Esophagus (tissue), 2 donors: Measurements from ENCODE around the gene UBA6. TPM values are rescaled to one million over a fixed set of nuclear protein-coding genes. Genes with fewer than 3 reads are reported as not detected.

Experiments used
- H3K27ac ChIP-seq, 2 donors: one replicate each; pipeline ENCODE4 v1.5.1; 2013; ENCODE audit warnings: low read depth in 2 of 2, mild to moderate bottlenecking in 2 of 2, inconsistent platforms in 1 of 2, low read length in 1 of 2, moderate library complexity in 1 of 2
- H3K27me3 ChIP-seq, 2 donors: one replicate each; pipeline ENCODE4 v1.6.1; 2013; ENCODE audit warnings: low read length in 2 of 2, control low read depth in 1 of 2, mild to moderate bottlenecking in 1 of 2; ENCODE audit not compliant: insufficient read depth in 2 of 2, control insufficient read depth in 1 of 2
- H3K36me3 ChIP-seq, 2 donors: one replicate each; pipeline ENCODE4 v1.6.1; 2013; ENCODE audit warnings: low read length in 1 of 2; ENCODE audit not compliant: control insufficient read depth in 2 of 2, insufficient read depth in 2 of 2
- H3K4me1 ChIP-seq, 2 donors: one replicate each; pipeline ENCODE4 v1.6.1; 2013; ENCODE audit warnings: low read length in 1 of 2; ENCODE audit not compliant: control insufficient read depth in 2 of 2, insufficient read depth in 2 of 2
- H3K4me3 ChIP-seq, 2 donors: one replicate each; pipeline ENCODE4 v1.5.1; 2013; ENCODE audit warnings: low read length in 2 of 2, mild to moderate bottlenecking in 2 of 2, low read depth in 1 of 2, moderate library complexity in 1 of 2
- H3K9me3 ChIP-seq, 2 donors: one replicate each; pipeline ENCODE4 v1.6.1; 2013; ENCODE audit warnings: mild to moderate bottlenecking in 2 of 2, low read depth in 1 of 2, low read length in 1 of 2, moderate library complexity in 1 of 2; ENCODE audit not compliant: control insufficient read depth in 2 of 2, insufficient read depth in 1 of 2
- WGBS, 2 donors: extraction: QIAGEN DNeasy Blood & Tissue Kit; methylation state at CpG; one replicate each; pipeline ENCODE4 v1.1.7; 2013; 5-methylcytosine and 5-hydroxymethylcytosine counted together
- polyA plus RNA-seq, 2 donors: library from polyadenylated mRNA; stranded (reverse); fragments of 200-250 nt; gene quantifications; one replicate each; pipeline ENCODE4 v1.2.3, GENCODE V29; 2013
- donor health status: healthy with polysubstance abuse.
- donor health status: Bipolar disorder and iron deficiency.

The UBA6 gene
- polyA plus RNA-seq, 2 donors = 8.1 to 10.2 TPM

GRCh38 chr4:67604749-67605148 is 96.2 kb downstream of the UBA6 start:
- Histone ChIP-seq H3K9me3 (no peaks in the 10 kb centered on the region), H3K36me3 (no peaks in the 10 kb centered on the region), H3K27me3 (no peaks in the 10 kb centered on the region), H3K4me1 (no peaks in the 10 kb centered on the region), H3K27ac (no peak overlapping the region), H3K4me3 (no peak overlapping the region)
- 82 to 90% methylated on average over 3 of the region's 3 CpGs for WGBS, 2 donors

- whole genome bisulfite sequencing, 2 donors = 89 to 90% methylated on average over 2 of the region's 2 CpGs
- Histone ChIP-seq H3K27me3 (no peaks in the 10 kb centered on the region), H3K4me3 (no peak overlapping the region), H3K36me3 (no peaks in the 10 kb centered on the region), H3K9me3 (no peaks in the 10 kb centered on the region), H3K4me1 (no peaks in the 10 kb centered on the region), H3K27ac (no peak overlapping the region)
These were observed 97.0 kb downstream of the UBA6 start for GRCh38 chr4:67604029-67604381.

GRCh38 chr4:67603310-67604028 is 97.5 kb downstream of the UBA6 start:
- no peak overlapping the region for H3K27ac ChIP-seq

GRCh38 chr4:67593741-67594175 is 107.2 kb downstream of the UBA6 start:
- H3K4me3 ChIP-seq = no peak overlapping the region
- H3K27me3 ChIP-seq = no peaks in the 10 kb centered on the region
- H3K27ac ChIP-seq = no peak overlapping the region
- H3K4me1 ChIP-seq = no peaks in the 10 kb centered on the region
- WGBS, 2 donors = 67 to 76% methylated on average over 2 of the region's 2 CpGs
- H3K36me3 ChIP-seq = no peaks in the 10 kb centered on the region
- H3K9me3 ChIP-seq = no peaks in the 10 kb centered on the region

More at GRCh38 chr4:67603310-67604028, 97.5 kb downstream of the UBA6 start:
- Histone ChIP-seq H3K36me3 (no peaks in the 10 kb centered on the region), H3K27me3 (no peaks in the 10 kb centered on the region), H3K4me3 (no peak overlapping the region), H3K4me1 (no peaks in the 10 kb centered on the region), H3K9me3 (no peaks in the 10 kb centered on the region)
- 77 to 79% methylated on average over 2 of the region's 2 CpGs for WGBS, 2 donors

- Histone ChIP-seq H3K27ac (no peak overlapping the region), H3K36me3 (no peaks in the 10 kb centered on the region), H3K4me3 (no peak overlapping the region), H3K27me3 (no peaks in the 10 kb centered on the region), H3K4me1 (no peaks in the 10 kb centered on the region), H3K9me3 (no peaks in the 10 kb centered on the region)
- WGBS, 2 donors = 75 to 89% methylated on average over 3 of the region's 3 CpGs
These were observed 113.8 kb downstream of the UBA6 start for GRCh38 chr4:67587156-67587555.

GRCh38 chr4:67584496-67584895 is 116.5 kb downstream of the UBA6 start:
- Histone ChIP-seq H3K36me3 (no peaks in the 10 kb centered on the region), H3K4me1 (no peaks in the 10 kb centered on the region)

GRCh38 chr4:67581913-67582312 is 119.0 kb downstream of the UBA6 start:
- Histone ChIP-seq H3K4me3 (no peak overlapping the region), H3K9me3 (no peaks in the 10 kb centered on the region), H3K27ac (no peak overlapping the region), H3K4me1 (no peaks in the 10 kb centered on the region), H3K27me3 (no peaks in the 10 kb centered on the region), H3K36me3 (no peaks in the 10 kb centered on the region)
- 47 to 48% methylated on average over 2 of the region's 2 CpGs for WGBS, 2 donors

More at GRCh38 chr4:67584496-67584895, 116.5 kb downstream of the UBA6 start:
- H3K27me3 ChIP-seq = no peaks in the 10 kb centered on the region
- H3K4me3 ChIP-seq = no peak overlapping the region
- H3K9me3 ChIP-seq = no peaks in the 10 kb centered on the region
- no peak overlapping the region for H3K27ac ChIP-seq

GRCh38 chr4:67581208-67581857 is 119.6 kb downstream of the UBA6 start:
- Histone ChIP-seq H3K4me1 (no peaks in the 10 kb centered on the region), H3K36me3 (no peaks in the 10 kb centered on the region), H3K27ac (no peak overlapping the region), H3K27me3 (no peaks in the 10 kb centered on the region), H3K9me3 (no peaks in the 10 kb centered on the region), H3K4me3 (no peak overlapping the region)
- 53 to 59% methylated on average over 8 of the region's 8 CpGs for WGBS, 2 donors

- H3K27me3 ChIP-seq = no peaks in the 10 kb centered on the region
- no peak overlapping the region for H3K4me3 ChIP-seq
- no peak overlapping the region for H3K27ac ChIP-seq
- WGBS, 2 donors = 75 to 80% methylated on average over 3 of the region's 3 CpGs
- no peaks in the 10 kb centered on the region for H3K9me3 ChIP-seq
- H3K4me1 ChIP-seq = no peaks in the 10 kb centered on the region
- H3K36me3 ChIP-seq = no peaks in the 10 kb centered on the region
These were observed 120.4 kb downstream of the UBA6 start for GRCh38 chr4:67580577-67580976.

GRCh38 chr4:67576538-67576937 is 124.4 kb downstream of the UBA6 start:
- WGBS, 2 donors = 92 to 97% methylated on average over 1 of the region's 1 CpG
- H3K27me3 ChIP-seq = no peaks in the 10 kb centered on the region
- H3K27ac ChIP-seq = no peak overlapping the region
- H3K4me1 ChIP-seq = no peaks in the 10 kb centered on the region
- no peaks in the 10 kb centered on the region for H3K36me3 ChIP-seq
- no peak overlapping the region for H3K4me3 ChIP-seq
- no peaks in the 10 kb centered on the region for H3K9me3 ChIP-seq
